Activated CD4-positive, CD25-positive, alpha-beta regulatory T cell (primary cell): ENCODE data around the gene TMEM235.

ENCODE experiments used
- DNase-seq, 4 experiments: peaks; one replicate each; lab custom pipeline; 2025; lab: John Stamatoyannopoulos, UW

TMEM235 gene

GRCh38 chr17:78272181-78272913 lies 40.9 kb downstream of the TMEM235 start:
- peak in 2 of 4 experiments; percentile 16 to 32 for DNase-seq

- no peak for DNase-seq
These were observed 41.5 kb downstream of the TMEM235 start for GRCh38 chr17:78272914-78273258.

DNA sequence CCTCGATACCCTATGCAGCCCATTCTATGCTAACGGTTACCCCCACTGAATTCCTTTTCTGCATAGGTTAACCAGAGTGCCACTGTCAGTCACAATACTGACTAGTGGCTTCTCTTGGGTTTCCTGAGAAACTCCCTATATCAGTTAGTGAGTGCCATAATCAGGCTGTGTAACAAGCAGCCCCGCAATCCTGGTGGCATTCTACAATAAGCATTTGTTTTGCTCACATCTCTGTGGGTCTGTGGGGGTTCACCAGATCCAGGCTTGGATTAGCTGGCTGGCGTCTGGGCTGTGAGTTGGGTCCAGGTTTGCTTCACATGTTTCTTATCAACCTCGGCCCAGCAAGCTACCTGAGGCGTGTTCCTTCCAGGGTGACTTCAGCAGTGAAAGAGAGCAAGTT lies 42.4 kb downstream of the TMEM235 start:
- DNase-seq = no peak

DNA sequence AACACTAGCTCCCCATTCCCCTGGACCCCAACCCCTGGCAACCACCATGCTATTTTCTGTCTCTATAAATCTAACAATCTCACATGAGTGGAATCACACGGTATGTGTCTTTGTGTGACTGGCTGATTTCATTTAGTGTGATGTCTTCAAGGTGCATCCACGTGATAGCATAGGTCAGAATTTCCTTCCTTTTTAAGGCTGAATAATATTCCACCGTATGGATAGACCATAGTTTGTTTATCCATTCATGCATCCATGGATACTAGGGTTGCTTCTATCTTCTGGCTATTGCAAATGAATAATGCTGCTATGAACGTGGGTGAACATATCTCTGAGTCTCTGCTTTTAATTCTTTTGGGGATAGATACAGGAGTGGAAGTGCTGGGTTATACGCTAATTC lies 43.9 kb downstream of the TMEM235 start:
- no peak for DNase-seq

DNA sequence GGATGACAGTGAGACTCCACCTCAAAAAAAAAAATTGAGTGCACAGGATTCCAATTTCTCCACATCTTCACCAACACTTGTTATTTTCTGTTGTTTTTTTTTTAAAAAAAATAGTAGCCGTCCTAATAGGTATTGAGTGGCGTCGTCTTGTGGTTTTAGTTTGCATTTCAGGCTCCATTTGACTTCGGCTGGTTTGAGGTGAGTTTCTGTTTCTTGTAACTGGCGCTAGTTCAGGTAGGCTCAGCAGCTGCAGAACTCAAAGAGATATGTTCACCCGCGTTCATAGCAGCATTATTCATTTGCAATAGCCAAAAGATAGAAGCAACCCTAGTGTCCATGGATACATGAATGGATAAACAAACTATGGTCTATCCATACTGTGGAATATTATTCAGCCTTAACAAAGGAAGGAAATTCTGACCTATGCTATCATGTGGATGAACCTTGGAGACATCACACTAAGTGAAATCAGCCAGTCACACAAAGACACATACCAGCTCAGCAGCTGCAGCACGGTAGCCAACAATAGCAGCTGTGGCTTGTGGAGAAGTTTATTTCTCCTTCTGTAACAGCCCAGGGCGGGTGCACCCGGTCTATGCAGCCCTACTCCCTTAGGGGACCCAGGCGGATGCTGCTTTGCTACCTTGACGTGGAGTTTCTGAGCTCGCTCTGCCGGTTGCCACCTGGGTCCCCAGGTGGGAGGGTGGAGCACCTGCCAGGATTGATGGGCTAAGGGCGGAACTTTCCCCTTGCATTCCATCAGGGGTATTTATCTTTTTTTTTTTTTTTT lies 44.9 kb downstream of the TMEM235 start:
- no peak for DNase-seq

DNA sequence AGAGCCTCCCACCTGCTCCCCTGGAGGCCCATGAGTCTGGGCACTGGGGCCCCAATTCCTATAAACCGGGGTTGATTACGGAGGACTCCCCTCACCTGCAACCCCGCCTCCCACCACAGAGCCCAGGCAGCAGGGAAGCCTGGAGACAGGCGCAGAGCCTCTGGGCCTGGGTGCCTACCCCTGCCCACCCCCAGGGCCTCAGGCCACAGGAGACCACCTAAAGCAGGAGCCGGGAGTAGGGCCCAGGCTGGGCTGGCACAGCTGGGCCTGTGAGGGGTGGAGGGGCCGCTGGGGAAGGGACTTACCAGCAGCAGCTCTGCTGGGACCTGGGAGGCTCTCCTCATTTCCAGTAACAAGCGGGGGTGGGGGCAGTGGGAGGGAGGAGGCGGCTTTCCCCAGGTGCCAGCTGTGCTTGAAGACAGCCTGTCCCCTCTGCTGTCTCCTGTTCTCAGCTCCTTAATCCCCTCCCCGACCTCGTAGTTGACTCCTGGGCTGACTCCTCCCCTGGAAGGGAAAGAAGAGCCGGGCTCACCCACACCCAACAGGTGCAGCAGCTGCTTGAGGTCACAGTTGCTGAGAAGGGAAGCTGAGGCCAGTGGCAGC lies 46.8 kb downstream of the TMEM235 start:
- no peak for DNase-seq

DNA sequence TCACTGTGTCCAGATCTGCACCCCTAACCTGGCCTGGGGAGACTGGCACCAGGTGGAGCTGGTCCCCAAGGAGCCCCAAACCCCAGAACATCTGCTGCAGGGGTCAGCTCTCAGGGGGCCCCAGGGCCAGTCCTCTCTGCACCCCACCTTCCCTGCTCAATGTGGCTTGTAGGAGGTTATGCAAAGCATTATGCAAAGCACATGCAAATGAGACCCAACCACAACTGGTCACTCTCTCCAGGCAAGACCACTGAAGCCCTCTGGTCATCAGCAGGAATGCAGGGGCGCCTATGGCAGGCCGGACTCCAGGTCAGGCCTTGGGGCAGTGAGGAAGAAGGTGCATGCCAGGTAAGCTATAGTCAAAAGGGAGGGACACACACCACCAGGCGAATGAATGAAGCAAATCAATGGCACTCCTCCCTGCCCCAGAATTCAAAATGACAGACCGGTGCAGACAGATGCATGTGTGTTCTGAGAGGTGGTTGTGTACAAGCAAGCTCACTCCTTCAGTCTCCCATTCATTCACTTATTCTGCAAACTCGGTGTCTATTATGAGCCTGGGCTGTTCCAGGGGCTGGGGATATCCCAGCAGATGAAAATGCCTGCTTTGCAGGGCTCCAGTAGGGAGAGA lies 48.0 kb downstream of the TMEM235 start:
- DNase-seq = no peak

DNA sequence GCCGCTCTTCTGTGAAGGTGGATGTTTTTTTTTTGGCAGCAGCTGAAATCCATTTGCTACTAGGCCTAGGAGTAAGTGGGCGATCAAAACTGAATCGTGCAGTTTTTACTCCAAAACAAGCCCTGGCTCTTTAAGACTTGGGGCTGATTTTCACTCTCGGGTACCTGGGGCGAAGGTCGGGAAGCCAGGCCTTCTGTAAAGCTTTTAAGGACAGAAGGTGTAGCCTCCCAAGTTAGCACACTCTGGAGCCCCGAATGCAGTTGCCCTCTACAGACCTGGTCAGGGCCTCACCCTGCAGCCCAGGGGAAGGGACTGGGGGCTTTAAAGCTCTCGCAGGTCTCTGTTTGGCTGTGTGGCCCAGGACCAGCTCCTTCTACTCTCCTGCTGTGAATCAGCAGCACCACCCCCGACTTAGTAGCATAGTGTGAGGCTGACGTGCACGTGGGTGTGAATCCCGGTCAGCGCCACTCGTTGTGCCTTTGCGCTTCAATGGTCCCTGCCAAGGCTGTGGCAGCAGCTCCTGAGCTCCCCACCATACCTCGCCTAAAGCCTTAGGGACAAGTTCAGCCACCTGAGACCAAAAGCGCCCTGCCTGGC lies 49.9 kb downstream of the TMEM235 start:
- no peak for DNase-seq

- DNase-seq = no peak
These were observed 52.7 kb downstream of the TMEM235 start for GRCh38 chr17:78284146-78284545.

DNA sequence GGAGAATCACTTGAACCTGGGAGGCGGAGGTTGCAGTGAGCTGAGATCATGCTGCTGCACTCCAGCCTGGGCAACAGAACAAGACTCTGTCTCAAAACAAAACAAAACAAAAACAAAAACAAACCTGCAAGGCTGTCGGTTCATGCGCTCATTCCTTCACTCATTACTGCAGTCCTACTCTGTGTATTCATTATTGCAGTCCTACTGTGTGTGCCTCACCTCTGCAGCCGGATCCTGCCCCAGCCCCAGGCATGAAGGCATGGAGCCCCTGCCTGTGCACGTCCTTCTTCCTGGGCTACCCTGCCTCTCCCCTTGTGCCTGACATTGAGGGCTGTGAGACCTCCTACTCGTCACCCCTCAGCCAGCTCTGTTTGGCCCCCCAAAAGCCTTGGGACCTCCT lies 57.6 kb downstream of the TMEM235 start:
- no peak for DNase-seq

- peak; percentile 29 to 61 (median 47) for DNase-seq
These were observed 58.5 kb downstream of the TMEM235 start for GRCh38 chr17:78289802-78290363.
